Measurements from ENCODE around the gene PANX2. TPM values are rescaled to one million over a fixed set of nuclear protein-coding genes. Genes with fewer than 3 reads are reported as not detected.
A peak's percentile ranks its signal among the peaks of the same experiment; 100 is the strongest.

Gene PANX2
- total RNA-seq, 1 donor from 2014 or later: 0.88 TPM

GRCh38 chr22:50171965-50172421 lies 1.5 kb downstream of the PANX2 start:
- H3K36me3 Mint-ChIP-seq: no peaks in the 10 kb centered on the region
- no peak overlapping the region for H3K4me2 ChIP-seq

GRCh38 chr22:50173311-50173982 lies 2.9 kb downstream of the PANX2 start:
- H3K9ac ChIP-seq: no peak overlapping the region
- no peaks in the 10 kb centered on the region for H3K36me3 ChIP-seq
- Mint-ChIP-seq H3K27me3 (ENCODE audit: insufficient read depth, low read depth) (peaks cover 18% of the 10 kb centered on the region), H3K36me3 (peaks cover 2% of the 10 kb centered on the region), H3K4me1 (peaks cover 16% of the 10 kb centered on the region), H3K4me3 (no peak overlapping the region), H3K9me3 (no peaks in the 10 kb centered on the region), H3K27ac (no peak overlapping the region)
- peaks cover 13% of the 10 kb centered on the region for H3F3A ChIP-seq (ENCODE audit: low read depth)
- H3K79me2 ChIP-seq (ENCODE audit: low read depth): no peaks in the 10 kb centered on the region
- no peak overlapping the region for H3K4me3 ChIP-seq
- no peak for DNase-seq (ENCODE audit: low spot score)
- no peak overlapping the region for H3K4me2 ChIP-seq
- H3K4me1 ChIP-seq: no peaks in the 10 kb centered on the region
- TF ChIP-seq CTCF (IDR thresholded peaks at IDR 0.05) (no peak), EZH2phosphoT487 (IDR thresholded peaks at IDR 0.05) (no peak), EZH2 (IDR thresholded peaks at IDR 0.05) (no peak)
- no peak overlapping the region for H3K27ac ChIP-seq
- no peak overlapping the region for H2AFZ ChIP-seq (replicated peaks)
- H3K9me3 ChIP-seq (ENCODE audit: low read depth): no peaks in the 10 kb centered on the region
- no peaks in the 10 kb centered on the region for H4K20me1 ChIP-seq (ENCODE audit: low read depth)
- H3K27me3 ChIP-seq: peaks cover 34% of the 10 kb centered on the region

More at GRCh38 chr22:50171965-50172421, 1.5 kb downstream of the PANX2 start:
- H3K9ac ChIP-seq: no peak overlapping the region
- H3K4me3 Mint-ChIP-seq: peak overlapping the region; percentile 86
- peaks cover 14% of the 10 kb centered on the region for H3K4me1 Mint-ChIP-seq
- H3K79me2 ChIP-seq (ENCODE audit: low read depth): no peaks in the 10 kb centered on the region
- no peak overlapping the region for H2AFZ ChIP-seq (replicated peaks)
- H3F3A ChIP-seq (ENCODE audit: low read depth): peaks cover 13% of the 10 kb centered on the region
- H3K9me3 ChIP-seq (ENCODE audit: low read depth): no peaks in the 10 kb centered on the region
- H3K36me3 ChIP-seq: no peaks in the 10 kb centered on the region
- no peaks in the 10 kb centered on the region for H3K4me1 ChIP-seq
- H4K20me1 ChIP-seq (ENCODE audit: low read depth): no peaks in the 10 kb centered on the region
- H3K27ac ChIP-seq: no peak overlapping the region
- H3K4me3 ChIP-seq: no peak overlapping the region
- no peak for DNase-seq (ENCODE audit: low spot score)
- no peaks in the 10 kb centered on the region for H3K9me3 Mint-ChIP-seq
- TF ChIP-seq EZH2phosphoT487 (IDR thresholded peaks at IDR 0.05) (no peak), EZH2 (IDR thresholded peaks at IDR 0.05) (no peak)
- no peak overlapping the region for H3K27ac Mint-ChIP-seq
- H3K27me3 Mint-ChIP-seq (ENCODE audit: insufficient read depth, low read depth): peaks cover 24% of the 10 kb centered on the region
- peaks cover 49% of the 10 kb centered on the region for H3K27me3 ChIP-seq

GRCh38 chr22:50173983-50174355 lies 3.4 kb downstream of the PANX2 start:
- Histone ChIP-seq H3K9me3 (ENCODE audit: low read depth) (no peaks in the 10 kb centered on the region), H3K36me3 (no peaks in the 10 kb centered on the region), H3K79me2 (ENCODE audit: low read depth) (no peaks in the 10 kb centered on the region), H3K27me3 (peaks cover 29% of the 10 kb centered on the region), H4K20me1 (ENCODE audit: low read depth) (no peaks in the 10 kb centered on the region), H3K4me1 (no peaks in the 10 kb centered on the region), H3K4me3 (no peak overlapping the region), H3K9ac (no peak overlapping the region), H3K4me2 (no peak overlapping the region), H3F3A (ENCODE audit: low read depth) (peaks cover 13% of the 10 kb centered on the region), H3K27ac (no peak overlapping the region), H2AFZ (replicated peaks) (no peak overlapping the region)
- Mint-ChIP-seq H3K4me1 (peaks cover 14% of the 10 kb centered on the region), H3K27me3 (ENCODE audit: insufficient read depth, low read depth) (peaks cover 13% of the 10 kb centered on the region), H3K27ac (no peak overlapping the region), H3K4me3 (no peak overlapping the region), H3K9me3 (no peaks in the 10 kb centered on the region), H3K36me3 (peaks cover 2% of the 10 kb centered on the region)
- no peak for DNase-seq (ENCODE audit: low spot score)
- TF ChIP-seq EZH2 (IDR thresholded peaks at IDR 0.05) (no peak), CTCF (IDR thresholded peaks at IDR 0.05) (no peak), EZH2phosphoT487 (IDR thresholded peaks at IDR 0.05) (no peak)

All from neural progenitor cell (in vitro differentiated cells).